HK-2 (cell line): ENCODE data around the gene PBOV1.

Experiments used
- DNase-seq: peaks from one replicate; pipeline ENCODE4 v3.0.0-alpha.2; 2018; ENCODE audit not compliant: unreplicated experiment

Gene PBOV1

DNA sequence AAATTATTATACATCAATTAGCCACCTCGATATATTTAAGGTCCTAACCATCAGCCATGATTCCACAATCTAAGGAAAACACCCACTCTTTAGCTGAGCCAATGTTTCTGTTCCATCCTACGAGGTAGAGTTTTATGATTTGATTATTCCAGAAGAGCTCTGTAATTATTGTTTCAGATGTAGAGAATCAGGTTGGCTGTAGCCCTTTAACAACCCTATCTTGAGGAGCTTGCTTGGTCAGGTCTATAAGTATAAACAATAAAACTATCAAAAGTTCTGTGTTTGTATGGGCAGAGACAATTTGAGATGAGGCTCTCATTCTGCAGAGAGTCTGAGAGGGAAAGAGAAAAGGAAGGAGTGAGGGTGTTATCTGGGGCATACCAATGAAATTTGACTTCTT, at the start of gene PBOV1:
TSS of gene PBOV1 (minus strand) at position 43 of the 400 bp plus-strand sequence. CDS start 96 bp downstream, outside the sequence.
- DNase-seq, result no peak

DNA sequence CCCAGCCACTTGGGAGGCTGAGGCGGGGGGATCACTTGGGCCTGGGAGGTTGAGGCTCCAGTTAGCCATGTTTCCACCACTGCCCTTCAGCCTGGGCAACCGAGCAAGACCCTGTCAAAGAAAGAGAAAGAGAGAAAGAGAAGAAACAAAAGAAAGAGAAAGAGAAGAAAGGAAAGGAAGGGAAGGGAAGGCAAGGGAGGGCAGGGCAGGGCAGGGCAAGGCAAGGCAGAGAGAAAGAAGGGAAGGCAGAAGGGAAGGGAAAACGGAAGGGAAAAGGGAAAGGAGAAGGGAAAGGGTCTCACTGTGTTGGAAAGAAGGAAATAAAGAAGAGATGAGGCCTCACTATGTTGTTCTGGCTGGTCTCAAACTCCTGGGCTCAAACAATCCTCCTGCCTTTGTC, 47.8 kb upstream of the PBOV1 start:
- no peak for DNase-seq

DNA sequence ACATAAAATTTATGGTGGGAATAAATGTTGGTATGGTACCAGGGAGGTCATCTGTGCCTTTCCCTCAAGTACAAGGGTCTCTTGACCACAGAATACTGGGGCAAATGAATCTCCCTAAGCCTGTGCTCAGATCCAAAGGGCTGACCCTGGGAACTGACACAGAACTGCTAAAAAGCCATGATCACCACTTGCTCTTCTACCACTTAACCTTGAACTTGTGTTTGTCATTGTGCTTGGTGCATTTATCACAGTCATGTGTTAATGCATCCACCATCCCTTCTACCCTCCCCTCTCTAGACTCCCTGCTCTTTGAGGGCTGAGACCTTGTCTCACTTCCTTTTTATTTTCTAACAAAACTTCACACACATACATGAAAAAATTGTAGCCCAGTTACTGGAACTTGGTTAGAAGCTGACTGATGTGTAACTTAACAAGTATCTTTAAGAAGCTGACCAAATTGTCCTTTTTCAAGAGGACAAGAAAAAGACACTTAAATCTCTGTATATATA, 46.1 kb upstream of the PBOV1 start:
- DNase-seq, result no peak

DNA sequence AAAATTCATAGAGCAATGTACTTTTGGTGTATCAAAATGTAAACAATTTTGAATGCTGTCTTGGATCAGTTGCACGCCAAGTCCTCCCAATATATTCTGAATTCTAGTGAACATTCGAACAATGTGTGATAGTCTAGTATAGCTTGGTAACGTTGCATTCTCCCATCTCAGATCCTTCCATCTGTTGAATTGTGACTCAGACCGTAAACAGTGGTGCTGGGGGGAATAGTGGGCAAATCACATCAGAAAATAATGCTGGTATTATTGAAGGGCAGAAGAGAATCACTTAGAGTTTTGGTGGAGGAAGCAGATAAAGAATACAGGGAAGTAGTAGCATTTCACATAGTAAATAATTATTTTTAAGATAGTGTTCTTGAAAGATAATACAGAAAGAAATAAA, 45.7 kb upstream of the PBOV1 start:
- DNase-seq, result no peak

DNA sequence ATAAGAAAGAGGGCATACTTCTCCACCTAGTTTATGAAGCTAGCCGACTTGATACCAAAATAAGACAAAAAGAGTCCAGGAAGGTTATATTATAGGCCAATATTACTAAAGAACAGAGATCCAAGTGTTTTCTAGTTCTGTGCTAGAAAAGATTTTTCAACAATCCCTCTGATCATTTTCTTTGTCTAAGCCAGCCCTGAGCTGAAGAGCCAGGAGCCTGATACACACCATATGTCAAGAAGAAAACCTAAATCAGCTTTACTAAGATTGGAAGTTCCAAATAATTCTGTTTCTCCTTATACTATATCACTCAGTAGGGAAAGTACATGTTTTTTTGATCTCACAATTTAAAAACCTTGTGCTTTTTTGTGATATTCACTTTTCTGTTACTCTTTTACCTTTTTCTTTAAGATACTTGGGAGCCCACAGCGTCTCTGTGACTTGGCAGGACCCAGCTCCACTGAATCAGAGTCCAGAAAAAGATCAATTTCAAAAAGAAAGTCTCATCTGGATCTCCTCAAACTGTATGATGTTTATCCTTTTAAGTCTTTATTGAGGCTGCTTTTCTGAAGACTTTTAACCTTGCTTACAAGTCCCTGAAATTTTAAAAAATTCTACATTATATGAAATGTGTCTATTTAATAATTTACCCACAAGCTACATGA, 43.0 kb upstream of the PBOV1 start:
- DNase-seq, result no peak

DNA sequence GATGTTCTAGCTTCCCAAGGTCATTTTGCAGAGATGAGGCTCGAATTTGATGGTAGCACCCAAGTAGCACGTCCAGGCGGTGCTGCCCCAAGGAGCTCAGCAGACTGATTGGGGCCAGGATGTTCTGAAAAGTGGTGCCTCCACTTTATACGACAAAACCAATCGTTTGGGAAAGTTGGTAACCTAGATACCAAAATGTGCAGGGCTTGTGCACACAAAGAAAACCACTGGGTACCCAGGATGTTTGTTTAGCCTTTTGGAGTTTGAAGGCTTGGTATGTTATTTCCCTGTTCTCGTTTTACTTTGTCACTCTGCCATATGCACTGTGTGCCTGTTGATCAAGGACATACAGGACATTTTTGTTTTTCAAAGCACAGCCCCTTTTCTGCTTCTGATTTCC, 40.7 kb upstream of the PBOV1 start:
- no peak for DNase-seq

DNA sequence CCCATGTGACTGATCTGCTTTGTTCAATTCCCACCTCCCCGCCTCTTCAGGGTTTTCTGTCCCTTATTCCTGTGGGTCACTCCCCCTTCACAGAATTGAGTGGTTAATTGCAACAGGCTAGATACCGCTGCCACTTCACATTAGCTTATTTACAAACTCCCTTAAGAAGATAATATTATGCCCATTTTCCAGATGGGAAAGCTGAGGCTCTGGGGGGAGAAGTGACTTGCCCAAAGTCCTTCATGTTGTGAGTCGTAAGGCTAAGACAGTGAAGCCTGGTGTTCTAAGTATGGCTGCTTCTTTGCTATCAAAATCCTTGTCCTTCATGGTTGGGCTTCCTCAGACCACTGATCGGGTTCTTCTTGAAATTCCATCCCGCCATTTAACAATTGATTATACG, 39.9 kb upstream of the PBOV1 start:
- no peak for DNase-seq

DNA sequence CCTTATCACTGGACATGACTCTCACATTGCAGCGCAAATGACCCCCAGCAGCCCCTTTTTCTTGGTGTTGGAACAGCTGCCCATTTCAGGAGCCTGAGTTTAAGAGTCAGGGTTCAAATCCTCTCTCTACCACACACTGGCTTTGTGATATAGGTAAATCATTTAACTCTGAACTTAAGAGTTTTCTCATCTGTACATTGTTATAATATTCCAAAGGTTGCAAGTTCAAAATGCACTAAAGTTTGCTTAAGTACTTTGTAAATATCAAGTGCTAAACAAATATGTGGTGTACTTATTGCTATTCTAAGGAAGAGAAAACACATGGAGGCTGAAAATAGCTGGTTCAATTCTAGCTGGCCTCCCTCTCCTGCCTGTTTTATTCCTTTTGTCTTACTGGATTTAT, 39.3 kb upstream of the PBOV1 start:
- no peak for DNase-seq

DNA sequence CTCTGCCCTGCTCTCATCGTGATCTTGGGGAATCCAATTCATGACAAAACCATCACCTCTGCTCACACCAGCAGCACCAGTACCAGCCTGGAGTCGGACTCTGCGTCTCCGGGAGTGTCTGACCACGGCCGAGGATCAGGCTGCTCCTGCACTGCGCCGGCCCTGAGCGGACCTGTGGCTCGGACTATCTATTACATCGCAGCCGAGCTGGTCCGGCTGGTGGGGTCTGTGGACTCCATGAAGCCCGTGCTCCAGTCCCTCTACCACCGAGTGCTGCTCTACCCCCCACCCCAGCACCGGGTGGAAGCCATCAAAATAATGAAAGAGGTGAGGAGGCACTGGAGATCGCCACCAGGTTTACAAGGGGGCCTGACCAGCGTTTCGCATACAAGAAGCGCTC, 37.2 kb upstream of the PBOV1 start:
- DNase-seq, result no peak

DNA sequence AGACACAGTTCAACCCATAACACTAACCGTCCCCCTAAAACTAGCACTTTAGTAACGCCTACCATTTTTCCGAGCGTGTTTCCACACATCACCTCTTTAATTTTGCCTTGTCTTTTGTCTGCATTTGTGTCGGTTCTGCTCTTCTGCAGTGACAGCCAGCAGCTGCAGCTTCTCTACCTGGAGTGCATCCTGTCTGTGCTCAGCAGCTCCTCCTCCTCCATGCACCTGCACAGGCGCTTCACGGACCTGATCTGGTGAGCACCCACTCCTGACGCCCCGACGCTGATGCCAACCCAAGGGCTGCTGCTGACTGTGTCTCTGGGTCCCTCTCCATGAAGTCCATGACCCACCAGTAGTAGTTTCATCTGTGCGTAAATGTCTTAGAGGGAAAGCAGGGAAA, 35.4 kb upstream of the PBOV1 start:
- DNase-seq, result no peak

DNA sequence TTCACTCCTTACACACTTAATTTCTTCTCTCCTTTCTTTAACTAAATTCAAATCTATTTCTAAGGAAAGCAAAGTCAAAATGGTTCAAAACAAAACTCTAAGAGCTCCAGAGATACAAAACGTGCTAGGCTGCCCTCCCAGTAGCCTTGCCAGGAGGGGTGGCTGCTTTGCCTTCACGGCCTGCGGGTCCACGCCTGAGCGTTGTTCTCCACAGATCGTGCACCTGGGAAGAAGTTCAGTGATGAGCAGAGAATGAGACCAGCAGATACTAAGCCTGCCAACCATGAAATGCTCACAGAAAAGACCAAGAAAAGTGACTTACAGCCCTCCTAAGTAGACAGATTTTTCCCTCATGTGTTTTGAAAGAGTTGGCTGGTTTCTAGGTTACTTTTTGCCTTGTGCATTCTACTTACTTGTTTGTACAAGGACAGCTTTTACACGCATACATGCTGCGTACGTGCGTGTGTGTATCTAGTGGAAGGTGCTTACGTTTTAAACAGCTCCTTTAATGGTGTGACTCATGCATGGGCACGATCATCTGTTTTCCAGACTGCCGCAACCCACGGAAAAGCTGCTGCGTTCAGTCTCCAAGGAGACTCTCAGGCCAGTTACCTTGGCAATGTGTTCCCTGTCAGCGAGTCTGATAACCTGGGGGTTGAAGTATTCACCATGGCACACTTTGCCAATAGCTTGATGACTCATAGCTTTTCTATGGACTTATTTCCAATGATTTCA, 32.4 kb upstream of the PBOV1 start:
- DNase-seq, result no peak

DNA sequence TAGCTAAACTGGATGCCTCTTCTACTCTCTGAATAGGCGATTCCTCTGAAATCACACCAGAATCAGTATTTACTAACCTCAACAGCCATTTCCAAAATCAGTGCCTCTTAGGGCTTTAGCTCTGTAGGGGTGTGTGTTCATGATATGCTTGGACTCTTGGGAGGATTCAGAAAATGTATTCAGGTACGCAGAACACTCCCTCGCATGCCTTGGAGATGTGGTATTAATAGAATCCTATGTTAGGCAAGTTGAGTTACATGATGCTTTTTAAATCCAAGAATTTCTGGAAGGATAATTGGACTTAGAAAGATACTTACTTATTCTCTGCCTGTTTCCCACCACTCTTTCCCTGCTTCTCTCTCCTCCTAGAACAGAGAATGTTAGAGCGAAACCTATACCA, 31.8 kb upstream of the PBOV1 start:
- DNase-seq, result no peak

DNA sequence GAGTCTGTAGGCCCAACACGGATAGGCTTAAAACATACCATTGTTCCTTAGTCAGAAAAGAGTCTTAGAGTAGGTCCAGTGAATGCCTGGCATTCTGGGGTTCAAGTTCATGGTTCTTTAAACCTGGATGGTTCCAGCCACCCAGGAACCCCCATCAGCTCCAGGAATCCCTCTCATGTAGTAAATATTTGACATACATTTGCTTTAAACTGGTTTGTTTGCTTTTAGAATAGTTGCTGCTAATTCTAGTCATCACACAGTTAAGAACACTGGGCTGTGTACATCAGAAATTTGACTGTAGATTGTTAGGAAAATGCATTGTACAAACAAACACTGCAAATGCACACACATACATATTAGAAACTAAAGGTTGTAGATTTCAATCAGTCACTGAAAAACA, 30.6 kb upstream of the PBOV1 start:
- no peak for DNase-seq

DNA sequence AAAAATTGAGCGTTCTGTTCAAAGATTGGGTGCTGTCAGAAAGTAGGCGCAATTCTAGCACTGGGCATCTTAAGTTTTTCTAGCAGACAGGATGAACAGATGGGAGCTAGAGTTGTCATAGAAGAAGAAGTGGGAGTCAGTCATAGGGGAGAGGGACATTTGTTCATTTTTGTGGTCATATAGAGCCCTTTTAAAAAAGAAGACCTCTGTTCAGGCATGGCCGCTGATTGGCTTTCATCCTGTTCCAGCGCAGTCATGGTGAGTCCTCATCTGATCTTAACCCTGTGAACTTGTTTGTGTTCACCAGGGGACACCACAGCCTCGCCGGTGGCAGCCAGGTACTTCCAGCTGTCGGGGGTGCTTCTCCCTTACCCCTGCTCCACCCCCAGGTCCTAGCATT, 29.7 kb upstream of the PBOV1 start:
- no peak for DNase-seq

DNA sequence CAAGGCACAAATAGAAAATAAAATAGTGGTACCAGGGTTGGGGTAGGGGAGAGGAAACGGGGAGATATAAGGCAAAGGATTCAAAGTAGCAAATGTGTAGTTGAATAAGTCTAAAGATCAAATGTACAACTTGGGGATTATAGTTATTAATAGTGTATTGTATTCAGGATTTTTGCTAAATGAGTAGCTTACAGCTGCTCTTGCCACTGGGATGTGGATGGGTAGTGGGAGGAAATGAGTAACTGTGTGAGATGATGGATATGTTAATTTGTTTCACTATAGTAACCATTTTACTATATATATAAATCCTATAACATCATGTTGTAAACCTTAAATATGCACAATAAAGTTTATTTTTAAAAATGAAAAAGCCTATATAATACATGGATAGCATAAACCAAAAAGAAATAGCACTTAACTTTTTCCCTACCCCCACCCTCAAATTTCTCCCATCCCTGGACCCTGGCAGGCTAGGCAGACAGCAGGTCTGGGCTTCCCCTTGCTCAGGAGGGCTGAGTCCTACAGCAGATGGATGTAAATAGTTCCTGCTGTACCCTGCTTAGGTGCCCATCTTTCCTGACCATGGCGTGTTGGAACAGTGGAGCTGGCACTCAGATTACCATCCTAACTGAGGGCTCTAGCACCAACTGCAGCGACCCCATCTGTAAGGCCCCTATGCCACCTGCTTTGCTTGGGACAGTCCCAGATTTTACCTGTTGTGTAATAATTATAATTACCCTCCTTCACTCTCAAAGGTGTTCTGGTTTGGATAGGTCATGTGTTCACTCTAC, 28.6 kb upstream of the PBOV1 start:
- DNase-seq, result no peak

DNA sequence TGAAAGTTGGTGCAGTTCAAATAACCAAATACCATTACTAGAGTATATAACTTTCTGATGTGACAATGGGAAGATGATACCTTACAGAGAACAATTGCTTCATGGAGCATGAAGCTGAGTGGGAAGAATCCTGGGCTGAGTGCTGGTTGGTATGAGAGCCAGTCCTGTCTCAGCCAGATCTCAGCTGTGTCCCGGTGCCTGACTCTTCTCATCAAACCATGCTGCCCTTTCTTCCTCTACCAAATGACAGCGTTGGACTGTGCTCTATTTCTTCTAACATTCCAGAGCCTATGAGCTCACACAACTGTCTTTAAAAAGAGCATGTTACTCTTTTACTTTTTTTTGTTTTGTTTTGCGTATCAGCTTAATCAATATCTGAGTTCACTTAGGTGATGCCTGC, 27.5 kb upstream of the PBOV1 start:
- no peak for DNase-seq

DNA sequence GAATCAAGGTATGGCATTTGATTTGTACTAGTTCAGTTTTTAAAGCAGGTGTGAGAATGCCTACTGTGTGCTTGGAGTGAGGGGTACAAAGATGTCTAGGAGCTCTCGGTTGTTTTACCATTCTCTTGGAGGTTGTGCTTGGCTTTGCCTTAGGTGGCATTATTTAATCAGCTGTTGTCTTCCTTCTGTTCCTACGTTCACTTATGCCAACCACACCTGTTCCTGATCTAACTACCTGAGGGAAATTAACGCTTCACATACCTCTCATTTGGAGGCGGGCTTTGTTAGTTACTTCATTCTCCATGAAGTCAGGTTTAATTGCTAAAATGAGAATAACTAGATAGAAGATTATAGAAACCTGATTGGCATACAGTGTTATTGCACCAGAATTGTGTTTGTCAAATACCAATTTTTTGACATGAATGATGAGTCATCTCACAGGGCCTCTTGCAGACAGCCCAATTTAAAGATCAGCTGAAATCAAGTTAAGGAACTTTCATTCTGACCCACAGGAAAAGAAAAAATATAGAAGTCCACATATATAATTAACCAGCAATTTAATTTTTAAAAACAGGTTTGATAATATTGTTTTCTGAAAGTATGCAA, 24.8 kb upstream of the PBOV1 start:
- DNase-seq, result no peak

DNA sequence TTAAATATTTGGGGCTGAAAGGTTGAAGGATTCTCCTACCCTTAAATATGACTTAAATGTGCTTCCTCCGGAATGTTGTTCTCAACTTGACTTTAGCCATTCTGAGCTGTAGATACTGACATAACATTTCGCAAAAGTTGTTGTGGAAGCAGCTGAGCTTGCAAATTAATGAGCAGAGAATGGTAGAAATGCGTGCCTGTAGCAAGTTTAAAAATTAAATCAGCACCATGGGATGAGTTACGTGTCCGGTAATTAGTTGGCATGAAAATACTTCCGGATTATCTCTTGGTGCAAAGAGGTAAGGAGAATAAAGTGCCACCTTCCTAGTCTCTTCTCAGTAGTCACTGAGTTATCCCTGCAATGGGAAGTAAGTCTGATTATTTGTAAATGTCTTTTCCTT, 23.6 kb upstream of the PBOV1 start:
- DNase-seq, result no peak

DNA sequence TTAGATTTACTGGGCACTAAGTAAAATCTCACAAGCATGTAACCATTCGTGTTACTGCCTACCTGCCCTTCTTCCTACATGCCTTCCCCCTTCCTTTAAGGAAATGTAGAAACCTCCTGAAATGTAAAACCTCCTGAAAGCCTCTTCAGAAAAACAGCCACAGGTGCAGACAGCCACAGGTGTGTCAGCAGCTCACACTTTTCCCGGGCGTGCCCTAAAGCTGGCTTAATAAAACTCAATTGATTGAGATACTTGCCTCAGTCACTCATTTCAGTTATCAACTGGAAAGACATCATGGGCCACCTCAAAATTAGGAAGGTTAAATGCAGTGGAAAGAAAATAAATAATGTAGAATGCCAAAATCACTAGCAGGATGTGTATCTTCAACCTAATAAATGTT, 23.1 kb upstream of the PBOV1 start:
- DNase-seq, result no peak

DNA sequence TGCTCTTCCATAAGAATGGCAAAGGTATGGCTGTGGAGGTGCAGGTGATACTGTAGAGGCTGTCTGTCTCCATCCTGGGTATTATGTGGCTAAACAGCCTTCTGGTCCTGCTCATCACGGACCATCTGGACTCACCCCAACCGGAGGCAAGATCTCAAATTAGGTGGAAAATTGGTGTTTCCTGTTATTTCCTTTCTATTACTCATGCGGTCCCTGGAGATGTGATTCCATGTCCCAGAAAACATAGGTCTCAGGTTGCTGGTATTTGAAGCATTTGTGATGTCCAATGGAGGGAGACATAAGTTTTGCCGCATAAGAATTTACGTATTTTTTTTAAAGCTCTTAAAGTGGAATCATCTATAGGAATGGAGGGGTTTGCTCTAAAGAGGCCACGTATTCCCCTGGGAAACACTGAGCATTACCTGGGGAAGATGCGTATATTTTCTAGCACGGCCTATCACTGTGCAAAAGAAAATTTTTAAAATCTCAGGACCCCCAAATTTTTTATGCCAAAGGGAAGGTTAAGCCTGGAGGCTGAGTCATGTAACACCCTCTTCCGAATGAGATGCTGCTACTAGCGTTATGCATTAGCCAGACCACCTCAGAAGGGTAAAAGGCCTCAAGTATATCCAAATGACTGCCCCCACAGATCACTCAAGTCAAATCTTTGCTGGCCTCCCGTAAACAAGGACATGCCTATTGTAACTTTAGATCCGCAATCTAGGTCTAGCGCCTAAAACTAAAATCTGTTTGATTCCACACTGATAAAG, 22.4 kb upstream of the PBOV1 start:
- DNase-seq, result no peak

DNA sequence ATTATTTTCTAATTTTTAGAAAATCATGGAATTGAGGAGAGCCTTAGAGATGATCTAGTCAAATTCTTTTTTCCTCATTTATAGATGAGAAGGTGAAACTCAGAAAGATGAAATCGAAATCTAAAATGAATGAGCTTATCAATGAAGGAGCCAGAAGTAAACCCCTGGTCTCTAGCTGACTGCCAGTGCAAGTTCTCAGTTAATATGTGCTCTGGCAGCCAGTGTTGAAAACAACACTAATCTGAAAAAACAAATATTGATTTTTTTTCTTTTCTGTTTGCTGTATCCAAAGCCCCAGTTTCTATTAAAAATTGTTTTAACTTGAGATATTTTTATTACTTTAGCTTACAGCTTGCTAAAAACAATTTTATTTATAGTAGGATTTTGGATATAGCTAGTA, 21.5 kb upstream of the PBOV1 start:
- no peak for DNase-seq

DNA sequence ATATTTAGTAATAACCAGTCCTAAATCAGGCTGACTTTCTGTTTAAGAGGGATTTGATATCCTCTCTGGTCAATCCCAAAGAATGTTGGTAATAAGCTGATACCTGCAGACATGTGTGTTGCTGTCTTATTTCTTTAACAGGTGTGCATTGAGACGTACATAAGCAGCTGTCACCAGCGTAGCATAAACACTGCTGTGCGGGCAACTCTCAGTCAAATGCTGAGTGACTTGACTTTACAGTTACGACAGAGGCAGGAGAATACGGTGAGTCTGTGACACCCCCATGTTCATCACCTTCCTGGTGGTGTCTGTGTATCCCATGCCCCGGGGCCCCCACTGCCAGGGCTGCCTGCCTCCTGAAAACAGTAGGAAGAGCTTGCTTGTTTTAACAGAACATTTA, 20.1 kb upstream of the PBOV1 start:
- DNase-seq, result no peak
